Natural killer cell (primary cell): Measurements from ENCODE around the gene GALNT2. TPM values are rescaled to one million over a fixed set of nuclear protein-coding genes. Genes with fewer than 3 reads are reported as not detected.

Experiments used
- ATAC-seq, 3 donors: fragments of 150-1000 bp in 2 of 3; fragments of 200-7000 bp in 1 of 3; cut with Tn5 transposase; 1 replicate in 1 of 3; 2 replicates in 2 of 3; pipeline ENCODE4 v1.10.0; 2021; ENCODE audit warnings: mild to moderate bottlenecking in 2 of 3, moderate library complexity in 2 of 3
- DNase-seq, 2 donors: peaks; one replicate each; pipeline versions ENCODE4 v3.0.0 to v3.0.0-alpha.2; 2013 to 2021; ENCODE audit warnings: mixed read lengths in 1 of 2
- H3K27ac ChIP-seq: one replicate; pipeline ENCODE4 v1.5.1; 2013; ENCODE audit warnings: mild to moderate bottlenecking, low read length
- H3K27me3 ChIP-seq: one replicate; pipeline ENCODE4 v1.6.1; 2013; ENCODE audit warnings: low read length; ENCODE audit not compliant: control insufficient read depth, insufficient read depth
- H3K36me3 ChIP-seq: one replicate; pipeline ENCODE4 v1.6.1; 2013; ENCODE audit warnings: low read length; ENCODE audit not compliant: control insufficient read depth, insufficient read depth
- H3K4me1 ChIP-seq: one replicate; pipeline ENCODE4 v1.6.1; 2013; ENCODE audit warnings: low read length; ENCODE audit not compliant: control insufficient read depth, insufficient read depth
- H3K4me3 ChIP-seq: one replicate; pipeline ENCODE4 v1.5.1; 2013; ENCODE audit warnings: low read length
- H3K9me3 ChIP-seq: one replicate; pipeline ENCODE4 v1.6.1; 2013; ENCODE audit warnings: low read length; ENCODE audit not compliant: control insufficient read depth, insufficient read depth
- H3K27ac Mint-ChIP-seq, 2 donors: one replicate each; pipeline ENCODE4 v1.8.0; 2022; ENCODE audit warnings: mild to moderate bottlenecking in 2 of 2, mixed read lengths in 2 of 2, moderate library complexity in 1 of 2
- H3K27me3 Mint-ChIP-seq, 2 donors: one replicate each; pipeline ENCODE4 v1.8.0; 2022; ENCODE audit warnings: low read depth in 2 of 2, mixed read lengths in 2 of 2
- H3K36me3 Mint-ChIP-seq: one replicate; pipeline ENCODE4 v1.8.0; 2022; ENCODE audit warnings: mixed read lengths
- H3K4me1 Mint-ChIP-seq, 2 donors: one replicate each; pipeline ENCODE4 v1.8.0; 2022; ENCODE audit warnings: mixed read lengths in 2 of 2
- H3K4me3 Mint-ChIP-seq: one replicate; pipeline ENCODE4 v1.8.0; 2022; ENCODE audit warnings: mild to moderate bottlenecking, moderate library complexity, mixed read lengths
- H3K9me3 Mint-ChIP-seq, 2 donors: one replicate each; pipeline ENCODE4 v1.8.0; 2022; ENCODE audit warnings: mixed read lengths in 2 of 2
- CTCF ChIP-seq: fragments of 200-600 bp; IDR thresholded peaks from one replicate; pipeline ENCODE4 v1.8.0; 2022; ENCODE audit warnings: antibody characterized with exemption
- WGBS: methylation state at CpG from one replicate; pipeline ENCODE4 v1.1.7; 2013; ENCODE audit warnings: missing lambda C conversion rate; ENCODE audit not compliant: insufficient coverage; 5-methylcytosine and 5-hydroxymethylcytosine counted together
- intact Hi-C: fragments of 100-400 bp; cut with micrococcal nuclease; formaldehyde crosslinking; loops from one replicate; pipeline ENCODE4 v1.14.2; 2022
- total RNA-seq, 4 donors: library from RNA; stranded (reverse); fragments of 120-200 nt in 1 of 4; gene quantifications; one replicate each; pipeline versions ENCODE4 v1.2.3 to v1.2.4, GENCODE V29; 2013 to 2022

GALNT2 gene
- total RNA-seq, 3 donors from 2014 or later (not counting 1 experiment from before 2014, with no cell fraction given), result 31.2 to 53.6 (median 47.3) TPM

- intact Hi-C loops, result no loop called here
- Histone ChIP-seq H3K27me3 (no peaks in the 10 kb centered on the region), H3K4me3 (no peak overlapping the region), H3K4me1 (no peaks in the 10 kb centered on the region), H3K36me3 (no peaks in the 10 kb centered on the region), H3K27ac (no peak overlapping the region), H3K9me3 (no peaks in the 10 kb centered on the region)
- H3K27ac Mint-ChIP-seq, result no peak overlapping the region
- no peaks in the 10 kb centered on the region for H3K9me3 Mint-ChIP-seq
- no peak for TF ChIP-seq CTCF
- H3K36me3 Mint-ChIP-seq, result no peaks in the 10 kb centered on the region
- H3K4me3 Mint-ChIP-seq, result no peak overlapping the region
- H3K4me1 Mint-ChIP-seq, result peaks cover 38 to 54% of the 10 kb centered on the region in 2 donors
- 77% methylated on average over 7 of the region's 7 CpGs for WGBS
- ATAC-seq (no peak), DNase-seq (no peak)
- H3K27me3 Mint-ChIP-seq, result no peaks in the 10 kb centered on the region
Measured at GRCh38 chr1:230076121-230076520, 9.1 kb downstream of the GALNT2 start.

DNA sequence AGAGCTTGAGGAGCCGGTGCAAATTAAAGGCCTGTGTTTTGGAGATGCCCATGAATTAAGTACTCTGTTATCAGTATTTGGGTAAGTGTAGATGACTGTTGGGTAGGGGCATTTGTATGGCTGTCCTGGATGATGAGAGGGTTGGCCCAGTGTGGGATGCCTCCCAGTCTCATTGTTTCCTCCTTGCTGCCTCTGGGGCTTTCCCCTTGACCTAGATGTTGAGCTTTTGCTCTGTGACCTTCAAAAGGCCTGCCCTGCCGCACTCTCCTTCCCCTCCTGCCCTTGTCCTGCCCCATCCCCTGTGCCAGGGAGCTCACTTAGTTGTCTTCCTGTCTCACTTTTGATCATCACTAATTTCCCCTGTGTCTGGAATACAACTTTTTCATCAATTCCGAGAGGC, 10.0 kb downstream of the GALNT2 start:
- Mint-ChIP-seq H3K36me3 (no peaks in the 10 kb centered on the region), H3K4me3 (no peak overlapping the region), H3K4me1 (peaks cover 45 to 48% of the 10 kb centered on the region in 2 donors), H3K9me3 (no peaks in the 10 kb centered on the region), H3K27me3 (no peaks in the 10 kb centered on the region), H3K27ac (no peak overlapping the region)
- Histone ChIP-seq H3K36me3 (no peaks in the 10 kb centered on the region), H3K9me3 (no peaks in the 10 kb centered on the region), H3K27me3 (no peaks in the 10 kb centered on the region), H3K4me3 (no peak overlapping the region), H3K27ac (no peak overlapping the region), H3K4me1 (no peaks in the 10 kb centered on the region)
- intact Hi-C loops, result no loop called here
- WGBS, result 73% methylated on average over 3 of the region's 3 CpGs
- no peak for DNase-seq
- ATAC-seq, result no peak
- TF ChIP-seq CTCF, result no peak

- TF ChIP-seq CTCF, result no peak
- intact Hi-C loops, result no loop called here
Measured at GRCh38 chr1:230077436-230078213, 10.6 kb downstream of the GALNT2 start.

More at GRCh38 chr1:230077436-230078213, 10.6 kb downstream of the GALNT2 start:
- no peak for DNase-seq
- no peak overlapping the region for H3K27ac Mint-ChIP-seq
- Histone ChIP-seq H3K36me3 (no peaks in the 10 kb centered on the region), H3K4me1 (no peaks in the 10 kb centered on the region), H3K4me3 (no peak overlapping the region), H3K9me3 (peaks cover 2% of the 10 kb centered on the region), H3K27ac (no peak overlapping the region), H3K27me3 (no peaks in the 10 kb centered on the region)
- ATAC-seq, result no peak
- 95% methylated on average over 9 of the region's 12 CpGs for WGBS
- peaks cover 51 to 52% of the 10 kb centered on the region in 2 donors for H3K4me1 Mint-ChIP-seq
- no peak overlapping the region for H3K4me3 Mint-ChIP-seq
- peaks cover 1 to 2% of the 10 kb centered on the region in 2 donors for H3K9me3 Mint-ChIP-seq
- H3K27me3 Mint-ChIP-seq, result no peaks in the 10 kb centered on the region
- no peaks in the 10 kb centered on the region for H3K36me3 Mint-ChIP-seq
